Measurements from ENCODE around the gene NUTM2E.
A peak's percentile ranks its signal among the peaks of the same experiment; 100 is the strongest.
"Not testable (repeated sequence)": the region's sequence is repeated elsewhere in the genome, so short reads cannot be mapped to it uniquely, and the experiment has no call there.

The NUTM2E gene

DNA sequence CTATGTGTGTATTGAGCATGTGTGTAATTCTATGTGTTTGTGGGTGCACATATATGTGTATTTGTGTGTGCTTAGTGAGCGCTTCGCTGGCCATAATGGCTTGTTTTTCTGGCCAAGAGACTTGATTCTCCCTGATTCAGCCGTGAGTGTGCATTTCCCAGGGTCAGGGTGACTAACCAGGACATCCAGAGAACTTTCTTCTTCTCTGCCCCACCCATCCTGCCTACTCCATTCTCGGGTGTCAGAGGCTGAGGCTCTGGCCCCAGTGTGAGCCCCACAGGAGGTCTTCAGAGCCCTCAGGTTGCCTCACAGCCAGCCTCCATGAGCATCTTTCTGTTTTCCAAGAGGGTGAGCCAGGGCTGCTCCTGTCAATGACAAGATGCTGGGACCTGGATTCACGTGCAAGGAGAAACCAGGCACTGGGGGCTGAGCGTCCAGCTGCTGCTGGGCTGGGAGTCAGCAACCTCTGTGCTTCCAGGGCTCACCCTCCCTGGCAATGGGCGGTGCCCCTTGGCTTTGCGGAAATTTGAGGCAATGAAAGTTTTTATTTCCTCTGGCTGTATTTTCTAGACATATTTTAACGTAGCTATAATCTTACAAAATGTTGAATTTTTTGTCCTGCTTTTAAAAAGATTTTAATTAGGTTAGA is 40.5 kb downstream of the NUTM2E start:
- not testable (repeated sequence) for DNase-seq (ENCODE audit: low read depth in 2 of 2)

GRCh38 chr10:79868023-79868422 is 41.5 kb downstream of the NUTM2E start:
- DNase-seq (ENCODE audit: low read depth in 2 of 2): not testable (repeated sequence)

DNA sequence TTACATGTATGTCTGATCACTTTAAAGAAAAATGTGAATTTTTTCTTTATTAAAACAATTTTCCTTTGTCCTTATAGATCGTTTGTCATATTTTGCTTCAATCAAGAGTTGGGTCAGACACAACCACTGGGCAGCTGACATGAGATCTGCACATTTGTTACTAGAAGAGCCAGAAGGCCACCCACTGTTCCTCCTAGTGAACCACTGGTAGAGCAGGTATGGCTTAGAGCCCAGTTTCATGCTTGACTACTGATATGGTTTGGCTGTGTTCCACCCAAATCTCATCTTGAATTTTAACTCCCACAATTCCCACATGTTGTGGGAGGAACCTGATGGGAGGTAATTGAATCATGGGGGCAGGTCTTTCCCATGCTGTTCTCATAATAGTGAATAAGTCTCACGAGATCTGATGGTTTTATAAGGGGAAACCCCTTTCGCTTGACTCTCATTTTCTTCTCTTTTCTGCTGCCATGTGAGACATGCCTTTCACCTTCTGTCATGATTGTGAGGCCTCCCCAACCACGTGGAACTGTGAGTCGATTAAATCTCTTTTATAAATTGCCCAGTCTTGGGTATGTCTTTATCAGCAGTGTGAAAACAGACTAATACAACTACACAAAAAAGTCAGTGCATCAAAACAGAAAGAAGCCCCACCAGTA is 43.0 kb downstream of the NUTM2E start:
- peak; percentile 1 to 9 for DNase-seq (ENCODE audit: low read depth in 2 of 2)

GRCh38 chr10:79871729-79872128 is 45.2 kb downstream of the NUTM2E start:
- DNase-seq (ENCODE audit: low read depth in 2 of 2): not testable (repeated sequence)

Data from fibroblast of skin of left biceps (primary cell).